Endothelial cell (in vitro differentiated cells): ENCODE measurements around the gene FXYD2. TPM values are rescaled to one million over a fixed set of nuclear protein-coding genes. Genes with fewer than 3 reads are reported as not detected.

Source experiments
- DNase-seq: peaks from one replicate; pipeline ENCODE4 v3.0.0; 2021; ENCODE audit warnings: low spot score
- H3K27ac Mint-ChIP-seq: one replicate; pipeline ENCODE4 v1.8.0; 2021; ENCODE audit warnings: mixed read lengths, inconsistent platforms; ENCODE audit not compliant: unreplicated experiment
- H3K27me3 Mint-ChIP-seq: one replicate; pipeline ENCODE4 v1.8.0; 2021; ENCODE audit warnings: mild to moderate bottlenecking, moderate library complexity, mixed read lengths, inconsistent platforms; ENCODE audit not compliant: unreplicated experiment
- H3K36me3 Mint-ChIP-seq: one replicate; pipeline ENCODE4 v1.8.0; 2021; ENCODE audit warnings: mild to moderate bottlenecking, low read depth, mixed read lengths, inconsistent platforms; ENCODE audit not compliant: unreplicated experiment
- H3K4me1 Mint-ChIP-seq: one replicate; pipeline ENCODE4 v1.8.0; 2021; ENCODE audit warnings: mild to moderate bottlenecking, mixed read lengths, inconsistent platforms; ENCODE audit not compliant: unreplicated experiment
- H3K4me3 Mint-ChIP-seq: one replicate; pipeline ENCODE4 v1.8.0; 2021; ENCODE audit warnings: mild to moderate bottlenecking, mixed read lengths, inconsistent platforms; ENCODE audit not compliant: unreplicated experiment
- H3K9me3 Mint-ChIP-seq: one replicate; pipeline ENCODE4 v1.8.0; 2021; ENCODE audit warnings: mixed read lengths, inconsistent platforms; ENCODE audit not compliant: unreplicated experiment
- CTCF ChIP-seq: fragments of 200-600 bp; sonication (generic); IDR thresholded peaks from one replicate; pipeline ENCODE4 v1.5.0; 2021; ENCODE audit warnings: antibody characterized with exemption; ENCODE audit not compliant: unreplicated experiment
- total RNA-seq: library from RNA; stranded (reverse); fragmentation: NEBNext Ultra II Directional; extraction: Animal tissue kit (Norgen Biotek cat#: 25700); gene quantifications from one replicate; pipeline ENCODE4 v1.2.1, GENCODE V29; 2021; ENCODE audit not compliant: unreplicated experiment

FXYD2 gene
- total RNA-seq, 1 donor from 2014 or later = not detected

GRCh38 chr11:117792992-117793391, 31.6 kb downstream of the FXYD2 start:
- H3K36me3 Mint-ChIP-seq = no peaks in the 10 kb centered on the region
- no peak overlapping the region for H3K4me3 Mint-ChIP-seq
- no peak overlapping the region for H3K27ac Mint-ChIP-seq
- H3K4me1 Mint-ChIP-seq = peaks cover 3% of the 10 kb centered on the region
- peaks cover 16% of the 10 kb centered on the region for H3K27me3 Mint-ChIP-seq
- DNase-seq = no peak
- TF ChIP-seq CTCF = no peak
- H3K9me3 Mint-ChIP-seq = no peaks in the 10 kb centered on the region

GRCh38 chr11:117792241-117792640, 32.3 kb downstream of the FXYD2 start:
- TF ChIP-seq CTCF = no peak
- Mint-ChIP-seq H3K27me3 (peaks cover 12% of the 10 kb centered on the region), H3K9me3 (no peaks in the 10 kb centered on the region)

GRCh38 chr11:117790279-117790678, 34.3 kb downstream of the FXYD2 start:
- no peak for TF ChIP-seq CTCF
- H3K4me1 Mint-ChIP-seq = no peaks in the 10 kb centered on the region

More at GRCh38 chr11:117792241-117792640, 32.3 kb downstream of the FXYD2 start:
- H3K4me3 Mint-ChIP-seq = no peak overlapping the region
- no peaks in the 10 kb centered on the region for H3K36me3 Mint-ChIP-seq
- no peak for DNase-seq
- H3K4me1 Mint-ChIP-seq = no peaks in the 10 kb centered on the region
- no peak overlapping the region for H3K27ac Mint-ChIP-seq

GRCh38 chr11:117789241-117789640, 35.3 kb downstream of the FXYD2 start:
- Mint-ChIP-seq H3K4me3 (no peak overlapping the region), H3K36me3 (no peaks in the 10 kb centered on the region), H3K4me1 (no peaks in the 10 kb centered on the region), H3K9me3 (no peaks in the 10 kb centered on the region), H3K27ac (no peak overlapping the region), H3K27me3 (peaks cover 14% of the 10 kb centered on the region)
- no peak for TF ChIP-seq CTCF
- DNase-seq = no peak

More at GRCh38 chr11:117790279-117790678, 34.3 kb downstream of the FXYD2 start:
- Mint-ChIP-seq H3K27ac (no peak overlapping the region), H3K4me3 (no peak overlapping the region), H3K27me3 (peaks cover 12% of the 10 kb centered on the region), H3K36me3 (no peaks in the 10 kb centered on the region), H3K9me3 (no peaks in the 10 kb centered on the region)
- DNase-seq = no peak

- Mint-ChIP-seq H3K4me1 (no peaks in the 10 kb centered on the region), H3K4me3 (no peak overlapping the region), H3K27me3 (peaks cover 7% of the 10 kb centered on the region), H3K9me3 (no peaks in the 10 kb centered on the region), H3K27ac (no peak overlapping the region), H3K36me3 (no peaks in the 10 kb centered on the region)
- DNase-seq = no peak
- TF ChIP-seq CTCF = no peak
Observed at GRCh38 chr11:117786135-117786870, 38.2 kb downstream of the FXYD2 start.
